Transverse colon (tissue), 4 donors: ENCODE data around the gene GMNN. TPM values are rescaled to one million over a fixed set of nuclear protein-coding genes. Genes with fewer than 3 reads are reported as not detected.

Experiments used
- DNase-seq: peaks from one replicate; pipeline ENCODE4 v3.0.0-alpha.2; 2019
- H3K27ac ChIP-seq, 4 donors: fragments of 200-600 bp; sonication (generic); 2 replicates each; pipeline ENCODE4 v1.5.1; 2016 to 2018; ENCODE audit warnings: inconsistent platforms in 4 of 4
- H3K27me3 ChIP-seq: fragments of 200-600 bp; sonication (generic); 2 replicates; pipeline ENCODE4 v1.5.1; 2017; ENCODE audit warnings: inconsistent platforms
- H3K36me3 ChIP-seq, 4 donors: fragments of 200-600 bp; sonication (generic); 2 replicates each; pipeline ENCODE4 v1.5.1; 2017 to 2019; ENCODE audit warnings: inconsistent platforms in 4 of 4
- H3K4me1 ChIP-seq, 4 donors: fragments of 200-600 bp; sonication (generic); 2 replicates each; pipeline ENCODE4 v1.5.1; 2017 to 2020; ENCODE audit warnings: inconsistent platforms in 4 of 4
- H3K4me3 ChIP-seq, 4 donors: fragments of 200-600 bp; sonication (generic); 1 replicate in 1 of 4; 2 replicates in 3 of 4; pipeline versions ENCODE4 v1.5.1 to v1.6.1; 2017 to 2019; ENCODE audit warnings: inconsistent platforms in 4 of 4
- H3K9me3 ChIP-seq, 2 donors: fragments of 200-600 bp; sonication (generic); 2 replicates each; pipeline ENCODE4 v1.5.1; 2017 to 2019; ENCODE audit warnings: inconsistent platforms in 2 of 2
- EP300 ChIP-seq: sonication (generic); formaldehyde crosslinking; IDR thresholded peaks from one replicate; pipeline ENCODE4 v1.6.1; 2017; ENCODE audit warnings: antibody characterized with exemption, low read depth
- POLR2A ChIP-seq: fragments of 450-650 bp; IDR thresholded peaks from one replicate; pipeline ENCODE4 v1.6.1; 2016; ENCODE audit warnings: antibody characterized with exemption, mild to moderate bottlenecking, moderate library complexity
- POLR2AphosphoS5 ChIP-seq, 3 donors: sonication (generic); formaldehyde crosslinking; IDR thresholded peaks; one replicate each; pipeline ENCODE4 v1.6.1; 2016; ENCODE audit warnings: antibody characterized with exemption in 3 of 3
- WGBS, 2 donors: methylation state at CpG; one replicate each; pipeline ENCODE4 v1.1.5; 2018; ENCODE audit warnings: low coverage in 1 of 2; 5-methylcytosine and 5-hydroxymethylcytosine counted together
- in situ Hi-C, 4 donors: fragments of 200-750 bp; cut with MboI; loops; one replicate each; pipeline versions ENCODE4 v1.15.0 to v1.15.1; 2017; ENCODE audit warnings: low sequenced_read_pairs in 3 of 4, low pct_ligation_motif_present in 1 of 4, low pct_unique_long_range_greater_than_20kb in 1 of 4
- intact Hi-C: fragments of 100-400 bp; cut with DNase I; formaldehyde crosslinking; loops from one replicate; pipeline ENCODE4 v1.15.1; 2023; ENCODE audit warnings: low total_unique reads
- total RNA-seq, 4 donors: library from RNA; depleted of rRNA; stranded (reverse); fragments of >200 nt; gene quantifications; one replicate each; pipeline ENCODE4 v1.1.0, GENCODE V29; 2016
- TF ChIP-seq, protein P1 (sequence below), 5 experiments: fragments of 200-600 bp in 3 of 5; fragments of 450-650 bp in 2 of 5; sonication (generic) in 3 of 5; IDR thresholded peaks; 1 replicate in 2 of 5; 2 replicates in 3 of 5; pipeline ENCODE4 v1.5.1; 2016 to 2017; ENCODE audit warnings: antibody characterized with exemption in 5 of 5, inconsistent platforms in 3 of 5, mild to moderate bottlenecking in 2 of 5, moderate library complexity in 1 of 5

The GMNN gene
- total RNA-seq, 4 donors from 2014 or later, result 8.2 to 45.7 (median 23.2) TPM

DNA sequence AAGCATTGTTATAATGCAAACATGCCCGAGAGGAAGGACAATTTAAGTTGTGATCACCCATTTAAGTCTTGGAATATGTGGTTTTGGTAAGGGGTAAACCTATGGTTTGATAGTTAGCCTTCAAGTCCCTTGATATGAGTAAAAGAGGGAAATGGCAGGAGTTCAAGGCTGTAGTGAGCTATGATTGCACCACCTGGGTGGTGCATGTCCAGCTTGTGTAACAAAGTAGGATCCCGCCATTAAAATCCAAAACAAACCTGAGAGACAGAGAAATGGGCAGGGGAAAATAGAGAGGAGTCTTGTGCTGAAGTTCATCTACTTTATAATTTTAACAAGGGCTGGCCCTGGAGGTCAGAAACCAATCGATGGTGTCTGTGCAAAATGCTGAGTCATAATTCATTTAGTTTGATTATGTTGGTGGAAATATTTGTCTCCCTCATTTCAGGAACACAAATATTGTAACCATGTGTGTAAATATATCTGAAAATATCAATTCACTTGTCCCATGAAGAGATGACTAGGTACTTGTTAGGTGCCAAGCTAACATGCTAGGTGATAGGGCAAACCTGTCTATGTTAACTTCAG lies 47.2 kb downstream of the GMNN start:
- Histone ChIP-seq H3K27me3 (no peaks in the 10 kb centered on the region), H3K4me1 (no peaks in the 10 kb centered on the region), H3K27ac (no peak overlapping the region), H3K36me3 (no peaks in the 10 kb centered on the region), H3K4me3 (no peak overlapping the region), H3K9me3 (no peaks in the 10 kb centered on the region)
- in situ Hi-C loops, result no loop called here
- no peak for DNase-seq
- intact Hi-C loops, result no loop called here
- WGBS, 2 donors, result 87 to 97% methylated on average over 3 of the region's 3 CpGs
- TF ChIP-seq EP300 (no peak), POLR2A (no peak), POLR2AphosphoS5 (IDR thresholded peaks at IDR 0.05) (no peak)
- TF ChIP-seq, protein P1, sequence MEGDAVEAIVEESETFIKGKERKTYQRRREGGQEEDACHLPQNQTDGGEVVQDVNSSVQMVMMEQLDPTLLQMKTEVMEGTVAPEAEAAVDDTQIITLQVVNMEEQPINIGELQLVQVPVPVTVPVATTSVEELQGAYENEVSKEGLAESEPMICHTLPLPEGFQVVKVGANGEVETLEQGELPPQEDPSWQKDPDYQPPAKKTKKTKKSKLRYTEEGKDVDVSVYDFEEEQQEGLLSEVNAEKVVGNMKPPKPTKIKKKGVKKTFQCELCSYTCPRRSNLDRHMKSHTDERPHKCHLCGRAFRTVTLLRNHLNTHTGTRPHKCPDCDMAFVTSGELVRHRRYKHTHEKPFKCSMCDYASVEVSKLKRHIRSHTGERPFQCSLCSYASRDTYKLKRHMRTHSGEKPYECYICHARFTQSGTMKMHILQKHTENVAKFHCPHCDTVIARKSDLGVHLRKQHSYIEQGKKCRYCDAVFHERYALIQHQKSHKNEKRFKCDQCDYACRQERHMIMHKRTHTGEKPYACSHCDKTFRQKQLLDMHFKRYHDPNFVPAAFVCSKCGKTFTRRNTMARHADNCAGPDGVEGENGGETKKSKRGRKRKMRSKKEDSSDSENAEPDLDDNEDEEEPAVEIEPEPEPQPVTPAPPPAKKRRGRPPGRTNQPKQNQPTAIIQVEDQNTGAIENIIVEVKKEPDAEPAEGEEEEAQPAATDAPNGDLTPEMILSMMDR (IDR thresholded peaks at IDR 0.05), result no peak

GRCh38 chr6:24822696-24823095 lies 48.0 kb downstream of the GMNN start:
- Histone ChIP-seq H3K27ac (no peak overlapping the region), H3K9me3 (no peaks in the 10 kb centered on the region), H3K27me3 (no peaks in the 10 kb centered on the region), H3K4me3 (no peak overlapping the region), H3K36me3 (no peaks in the 10 kb centered on the region), H3K4me1 (no peaks in the 10 kb centered on the region)
- WGBS, 2 donors, result 96% methylated on average over 6 of the region's 6 CpGs
- intact Hi-C loops (no loop called here), in situ Hi-C loops (no loop called here)
- TF ChIP-seq, protein P1 (IDR thresholded peaks at IDR 0.05), result no peak
- TF ChIP-seq EP300 (no peak), POLR2A (no peak), POLR2AphosphoS5 (IDR thresholded peaks at IDR 0.05) (no peak)
- DNase-seq, result no peak

DNA sequence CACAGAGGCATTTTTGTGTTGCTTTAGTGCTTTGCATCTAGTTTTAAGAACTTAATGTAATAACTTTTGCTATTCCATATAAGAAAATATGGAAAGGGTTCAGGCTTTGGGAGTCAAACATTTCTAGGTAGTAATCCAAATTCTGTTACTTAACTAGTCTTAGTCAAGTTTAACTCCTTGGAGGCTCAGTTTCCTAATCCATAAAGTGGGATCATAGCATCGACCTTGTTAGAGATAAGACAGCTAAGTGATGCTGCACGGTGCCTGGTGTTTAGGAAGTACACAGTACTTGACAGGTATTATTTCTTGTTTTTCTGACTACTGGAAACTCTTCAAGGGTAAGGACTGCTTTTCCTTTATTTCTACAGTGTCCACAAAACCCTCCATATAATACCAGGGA lies 48.4 kb downstream of the GMNN start:
- in situ Hi-C loops, result no loop called here
- Histone ChIP-seq H3K9me3 (no peaks in the 10 kb centered on the region), H3K27ac (no peak overlapping the region), H3K4me3 (no peak overlapping the region), H3K27me3 (no peaks in the 10 kb centered on the region), H3K4me1 (no peaks in the 10 kb centered on the region), H3K36me3 (no peaks in the 10 kb centered on the region)
- DNase-seq, result no peak
- 89 to 93% methylated on average over 2 of the region's 2 CpGs for WGBS, 2 donors
- TF ChIP-seq, protein P1 (IDR thresholded peaks at IDR 0.05), result no peak
- no peak for TF ChIP-seq POLR2AphosphoS5 (IDR thresholded peaks at IDR 0.05)
- TF ChIP-seq POLR2A, result no peak
- intact Hi-C loops, result no loop called here

DNA sequence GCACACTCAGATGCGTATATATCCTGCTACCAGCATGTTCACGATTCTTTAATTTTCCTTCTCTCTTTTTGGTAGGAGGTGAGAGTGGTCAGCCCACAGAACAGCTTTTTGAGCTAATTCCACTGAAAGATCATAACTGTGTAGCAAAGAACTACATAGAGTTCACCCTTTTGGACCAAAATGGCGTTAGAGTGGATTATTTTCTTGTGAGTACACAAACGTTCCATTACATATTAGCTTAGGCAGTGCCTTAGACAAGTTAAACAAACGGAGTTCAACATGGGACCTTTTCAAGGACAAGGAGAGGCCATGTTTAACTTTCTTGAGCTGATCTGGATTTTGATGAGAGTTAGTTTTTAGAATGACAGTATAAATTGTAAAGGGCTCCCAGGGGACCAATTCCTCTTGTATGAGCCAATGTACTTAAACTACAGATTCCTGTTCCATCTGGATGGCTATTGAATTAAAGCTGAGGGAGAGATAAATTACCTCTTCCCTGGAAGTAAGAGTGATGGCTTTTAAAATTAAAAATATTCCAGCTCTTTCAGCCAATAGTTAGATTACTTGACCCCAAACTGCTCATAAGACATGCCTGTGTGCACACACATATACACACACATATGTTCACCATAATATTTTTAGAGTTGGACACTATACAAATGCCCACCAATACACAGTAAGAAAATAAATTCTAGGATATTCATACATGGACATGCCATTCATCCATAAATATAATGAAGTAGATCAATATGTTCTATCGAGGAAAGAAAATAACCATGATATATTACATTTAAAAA lies 49.6 kb downstream of the GMNN start:
- Histone ChIP-seq H3K27ac (no peak overlapping the region), H3K36me3 (no peaks in the 10 kb centered on the region), H3K4me1 (no peaks in the 10 kb centered on the region), H3K27me3 (no peaks in the 10 kb centered on the region), H3K9me3 (no peaks in the 10 kb centered on the region), H3K4me3 (no peak overlapping the region)
- intact Hi-C loops (no loop called here), in situ Hi-C loops (no loop called here)
- 82 to 85% methylated on average over 6 of the region's 6 CpGs for WGBS, 2 donors
- TF ChIP-seq POLR2A, result no peak
- TF ChIP-seq, protein P1 (IDR thresholded peaks at IDR 0.05), result no peak
- DNase-seq, result no peak
